ENCODE measurements around the gene USP22. TPM values are rescaled to one million over a fixed set of nuclear protein-coding genes. Genes with fewer than 3 reads are reported as not detected.

USP22 gene
- total RNA-seq, 2 donors from 2014 or later, result 130 to 154 TPM

DNA sequence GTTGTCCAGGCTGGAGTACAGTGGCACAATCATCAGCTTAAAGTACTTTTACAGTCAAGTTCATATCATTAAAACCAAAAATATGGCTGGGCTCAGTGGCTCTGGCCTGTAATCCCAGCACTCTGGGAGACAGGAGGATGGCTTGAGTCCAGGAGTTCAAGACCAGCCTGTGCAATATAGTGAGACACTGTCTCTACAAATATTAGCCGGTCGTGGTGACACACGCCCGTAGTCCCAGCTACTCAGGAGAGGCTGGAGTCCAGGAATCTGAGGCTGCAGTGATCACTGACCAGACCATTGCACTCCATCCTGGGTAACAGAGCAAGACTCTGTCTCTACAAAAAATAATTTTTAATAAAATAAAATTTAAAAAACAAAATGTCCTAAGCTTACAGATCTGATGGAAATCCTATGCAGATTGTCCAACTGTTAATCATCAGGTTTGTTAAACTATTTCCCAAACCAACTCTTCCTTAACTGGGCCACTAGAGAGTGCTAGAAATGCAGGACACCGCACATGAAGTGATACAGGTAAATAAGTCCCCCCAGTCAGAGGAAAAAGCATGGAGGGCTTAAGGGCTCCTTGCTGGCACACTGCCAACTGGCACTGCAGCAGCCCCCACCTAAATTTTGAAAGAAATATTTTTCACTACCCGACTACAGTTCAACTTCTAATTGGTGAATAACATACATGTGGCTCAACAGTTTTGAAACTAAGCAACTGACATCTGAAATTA is 2.8 kb downstream of the USP22 start:
- TF ChIP-seq, protein P1, sequence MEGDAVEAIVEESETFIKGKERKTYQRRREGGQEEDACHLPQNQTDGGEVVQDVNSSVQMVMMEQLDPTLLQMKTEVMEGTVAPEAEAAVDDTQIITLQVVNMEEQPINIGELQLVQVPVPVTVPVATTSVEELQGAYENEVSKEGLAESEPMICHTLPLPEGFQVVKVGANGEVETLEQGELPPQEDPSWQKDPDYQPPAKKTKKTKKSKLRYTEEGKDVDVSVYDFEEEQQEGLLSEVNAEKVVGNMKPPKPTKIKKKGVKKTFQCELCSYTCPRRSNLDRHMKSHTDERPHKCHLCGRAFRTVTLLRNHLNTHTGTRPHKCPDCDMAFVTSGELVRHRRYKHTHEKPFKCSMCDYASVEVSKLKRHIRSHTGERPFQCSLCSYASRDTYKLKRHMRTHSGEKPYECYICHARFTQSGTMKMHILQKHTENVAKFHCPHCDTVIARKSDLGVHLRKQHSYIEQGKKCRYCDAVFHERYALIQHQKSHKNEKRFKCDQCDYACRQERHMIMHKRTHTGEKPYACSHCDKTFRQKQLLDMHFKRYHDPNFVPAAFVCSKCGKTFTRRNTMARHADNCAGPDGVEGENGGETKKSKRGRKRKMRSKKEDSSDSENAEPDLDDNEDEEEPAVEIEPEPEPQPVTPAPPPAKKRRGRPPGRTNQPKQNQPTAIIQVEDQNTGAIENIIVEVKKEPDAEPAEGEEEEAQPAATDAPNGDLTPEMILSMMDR (IDR thresholded peaks at IDR 0.05), result peak; percentile 21
- DNase-seq (ENCODE audit: low spot score), result no peak
- no peaks in the 10 kb centered on the region for H3K9me3 ChIP-seq

DNA sequence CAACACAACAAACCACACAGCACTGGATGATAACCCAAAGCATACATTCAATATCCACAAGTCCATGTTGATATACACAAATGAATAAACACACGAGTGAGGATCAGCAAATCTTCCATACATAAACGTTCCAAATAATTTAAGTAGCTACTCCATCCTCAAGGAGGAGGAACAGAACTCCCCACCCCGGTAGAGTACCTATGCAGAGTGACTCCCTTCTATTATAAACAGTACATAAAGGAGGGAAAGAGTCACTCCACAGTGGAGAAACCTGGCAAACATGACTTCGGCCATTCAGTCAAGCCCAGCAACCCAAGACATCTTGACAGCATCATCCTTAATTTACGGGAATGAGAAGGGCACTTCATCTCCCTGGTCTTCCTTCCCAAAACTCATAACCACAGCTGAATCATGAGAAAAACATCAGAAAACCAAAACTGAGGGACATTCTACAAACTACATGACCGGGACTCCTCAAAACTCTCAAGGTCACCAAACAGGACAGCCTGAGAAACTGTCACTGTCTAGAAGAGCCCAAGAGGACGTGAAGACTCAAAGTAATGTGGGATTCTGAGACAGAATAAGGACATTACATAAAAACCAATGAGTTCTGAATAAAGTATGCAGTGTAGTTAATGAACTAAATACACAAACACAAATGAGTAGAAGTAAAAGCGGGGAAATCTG is 5.6 kb downstream of the USP22 start:
- H3K4me1 ChIP-seq (ENCODE audit: control insufficient read depth in 1 of 2, low read depth in 2 of 2), result peaks cover 65 to 87% of the 10 kb centered on the region in 2 donors
- ATAC-seq (ENCODE audit: insufficient number of reproducible peaks, low FRiP score, low read depth) (no peak), DNase-seq (ENCODE audit: low spot score) (no peak)
- no peaks in the 10 kb centered on the region for H3K27me3 ChIP-seq (replicated peaks; ENCODE audit: insufficient read depth)
- no peaks in the 10 kb centered on the region for H3K36me3 ChIP-seq
- H3K9me3 ChIP-seq, result no peaks in the 10 kb centered on the region
- TF ChIP-seq, protein P1 (IDR thresholded peaks at IDR 0.05), result no peak
- peak overlapping the region; percentile 12 for H3K4me3 ChIP-seq
- H3K27ac ChIP-seq, result no peak overlapping the region

More for the DNA sequence above, 2.8 kb downstream of the USP22 start:
- Histone ChIP-seq H3K27ac (peak overlapping the region in 1 of 2 donors; percentile 100), H3K4me3 (peak overlapping the region; percentile 100), H3K27me3 (replicated peaks; ENCODE audit: insufficient read depth) (no peaks in the 10 kb centered on the region), H3K4me1 (ENCODE audit: control insufficient read depth in 1 of 2, low read depth in 2 of 2) (peaks cover 47 to 66% of the 10 kb centered on the region in 2 donors), H3K36me3 (no peaks in the 10 kb centered on the region)
- no peak for ATAC-seq (ENCODE audit: insufficient number of reproducible peaks, low FRiP score, low read depth)

DNA sequence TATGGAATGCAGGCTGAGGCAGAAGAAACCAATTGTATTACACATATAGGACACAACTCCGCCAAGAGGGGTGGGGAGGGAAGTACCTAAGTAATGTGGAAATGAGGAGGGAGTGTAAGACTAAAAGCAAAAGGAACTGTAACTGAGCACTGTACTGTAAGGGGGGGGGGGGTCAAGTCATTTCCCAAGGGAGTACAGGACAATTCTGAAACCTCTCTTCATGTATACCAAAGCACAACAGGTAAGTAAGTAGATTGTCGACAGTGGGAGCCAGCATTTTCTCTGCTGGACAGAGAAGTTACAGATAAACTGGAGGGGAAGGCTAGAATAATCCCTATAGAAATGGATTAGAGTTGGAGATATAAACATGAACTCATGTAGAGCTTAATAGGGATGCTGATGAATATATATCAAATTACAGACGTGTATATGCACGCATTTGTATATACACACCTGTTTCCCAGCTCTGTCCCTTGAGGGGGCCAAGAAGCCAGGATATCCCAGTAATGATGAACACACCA is 6.4 kb downstream of the USP22 start:
- Histone ChIP-seq H3K9me3 (no peaks in the 10 kb centered on the region), H3K4me1 (ENCODE audit: control insufficient read depth in 1 of 2, low read depth in 2 of 2) (peaks cover 72 to 95% of the 10 kb centered on the region in 2 donors), H3K27ac (no peak overlapping the region), H3K27me3 (replicated peaks; ENCODE audit: insufficient read depth) (no peaks in the 10 kb centered on the region), H3K36me3 (no peaks in the 10 kb centered on the region), H3K4me3 (peak overlapping the region; percentile 12)
- ATAC-seq (ENCODE audit: insufficient number of reproducible peaks, low FRiP score, low read depth) (no peak), DNase-seq (ENCODE audit: low spot score) (no peak)
- TF ChIP-seq, protein P1 (IDR thresholded peaks at IDR 0.05), result no peak

DNA sequence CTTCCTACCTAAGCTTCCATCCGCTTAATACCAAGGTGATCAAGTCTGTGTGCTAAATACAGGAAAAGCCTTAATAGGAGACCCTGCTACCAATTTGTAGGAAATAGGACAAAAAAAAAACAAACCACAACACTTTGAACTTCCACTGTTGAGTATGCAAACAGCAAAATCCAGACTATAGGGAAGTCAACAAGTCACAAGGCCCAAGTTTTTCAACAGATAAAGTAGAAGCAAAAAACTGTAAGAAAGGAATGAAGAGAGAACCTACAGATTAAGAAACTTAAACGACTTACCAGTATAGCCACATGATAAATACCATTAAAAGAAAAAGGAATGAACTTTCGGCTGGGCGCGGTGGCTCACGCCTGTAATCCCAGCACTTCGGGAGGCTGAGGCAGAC is 7.4 kb downstream of the USP22 start:
- Histone ChIP-seq H3K9me3 (no peaks in the 10 kb centered on the region), H3K27ac (no peak overlapping the region), H3K4me3 (no peak overlapping the region), H3K36me3 (no peaks in the 10 kb centered on the region), H3K4me1 (ENCODE audit: control insufficient read depth in 1 of 2, low read depth in 2 of 2) (peaks cover 71 to 97% of the 10 kb centered on the region in 2 donors), H3K27me3 (replicated peaks; ENCODE audit: insufficient read depth) (no peaks in the 10 kb centered on the region)
- TF ChIP-seq, protein P1 (IDR thresholded peaks at IDR 0.05), result no peak
- ATAC-seq (ENCODE audit: insufficient number of reproducible peaks, low FRiP score, low read depth), result no peak
- no peak for DNase-seq (ENCODE audit: low spot score)
